CD14-positive monocyte (primary cell): ENCODE measurements around the gene CTNNA3. TPM values are rescaled to one million over a fixed set of nuclear protein-coding genes. Genes with fewer than 3 reads are reported as not detected.

Experiments used
- DNase-seq, 3 donors: peaks; one replicate each; pipeline ENCODE4 v3.0.0-alpha.2; 2011 to 2022
- H2AFZ ChIP-seq: 2 replicates; pipeline ENCODE4 v1.6.0; 2012; ENCODE audit warnings: mild to moderate bottlenecking, low read depth, low read length, inconsistent platforms; ENCODE audit not compliant: insufficient read depth, poor library complexity, severe bottlenecking
- H3K27ac ChIP-seq, 2 donors: 1 replicate in 1 of 2; 2 replicates in 1 of 2; pipeline ENCODE4 v1.5.1; 2012 to 2013; ENCODE audit warnings: low read length in 2 of 2, control low read depth in 1 of 2, inconsistent platforms in 1 of 2, low read depth in 1 of 2, mild to moderate bottlenecking in 1 of 2
- H3K27me3 ChIP-seq, 2 donors: one replicate each; pipeline versions ENCODE4 v1.6.0 to v1.6.1; 2011 to 2013; ENCODE audit warnings: low read length in 2 of 2; ENCODE audit not compliant: control insufficient read depth in 2 of 2, insufficient read depth in 2 of 2
- H3K36me3 ChIP-seq, 2 donors: replicated peaks in 1 of 2; 1 replicate in 1 of 2; 2 replicates in 1 of 2; pipeline versions ENCODE4 v1.5.1 to v1.6.1; 2012 to 2013; ENCODE audit warnings: low read length in 2 of 2, control low read depth in 1 of 2, inconsistent platforms in 1 of 2, mild to moderate bottlenecking in 1 of 2; ENCODE audit not compliant: insufficient read depth in 2 of 2, control insufficient read depth in 1 of 2
- H3K4me1 ChIP-seq, 2 donors: 1 replicate in 1 of 2; 2 replicates in 1 of 2; pipeline versions ENCODE4 v1.5.1 to v1.6.1; 2012 to 2013; ENCODE audit warnings: low read length in 2 of 2, control low read depth in 1 of 2, inconsistent platforms in 1 of 2, mild to moderate bottlenecking in 1 of 2, moderate library complexity in 1 of 2; ENCODE audit not compliant: insufficient read depth in 2 of 2, control insufficient read depth in 1 of 2
- H3K4me2 ChIP-seq: replicated peaks from 2 replicates; pipeline ENCODE3; 2012; ENCODE audit warnings: low read length, moderate library complexity, mild to moderate bottlenecking; ENCODE audit not compliant: poor library complexity, severe bottlenecking; ENCODE audit errors: extremely low read depth
- H3K4me3 ChIP-seq, 3 experiments: fragments of 200-600 bp in 1 of 3; sonication (generic) in 1 of 3; replicated peaks in 1 of 3; 1 replicate in 2 of 3; 2 replicates in 1 of 3; pipeline ENCODE4 v1.5.1; 2011 to 2013; ENCODE audit warnings: low read length in 3 of 3, mild to moderate bottlenecking in 3 of 3, control low read depth in 2 of 3, low read depth in 2 of 3, inconsistent platforms in 1 of 3, moderate library complexity in 1 of 3
- H3K79me2 ChIP-seq: 2 replicates; pipeline ENCODE4 v1.6.0; 2012; ENCODE audit warnings: mild to moderate bottlenecking, control low read depth, inconsistent platforms, low read length, moderate library complexity; ENCODE audit not compliant: insufficient read depth
- H3K9ac ChIP-seq: 2 replicates; pipeline ENCODE4 v1.6.0; 2017; ENCODE audit warnings: low read length, mild to moderate bottlenecking; ENCODE audit not compliant: insufficient read depth, poor library complexity, severe bottlenecking
- H3K9me3 ChIP-seq, 2 donors: replicated peaks in 1 of 2; 1 replicate in 1 of 2; 2 replicates in 1 of 2; pipeline versions ENCODE4 v1.5.1 to v1.6.1; 2012 to 2013; ENCODE audit warnings: low read length in 2 of 2, control low read depth in 1 of 2; ENCODE audit not compliant: control insufficient read depth in 1 of 2, insufficient read depth in 1 of 2
- H4K20me1 ChIP-seq: 2 replicates; pipeline ENCODE4 v1.6.0; 2012; ENCODE audit warnings: mild to moderate bottlenecking, low read length, control low read depth, moderate library complexity; ENCODE audit not compliant: insufficient read depth
- H3K27ac Mint-ChIP-seq, 7 donors: one replicate each; pipeline ENCODE4 v1.8.0; 2020; ENCODE audit warnings: mild to moderate bottlenecking in 7 of 7, mixed read lengths in 7 of 7, moderate library complexity in 6 of 7, inconsistent platforms in 2 of 7
- H3K27me3 Mint-ChIP-seq, 3 donors: one replicate each; pipeline ENCODE4 v1.8.0; 2021 to 2022; ENCODE audit warnings: low read depth in 3 of 3, mild to moderate bottlenecking in 3 of 3, mixed read lengths in 3 of 3, moderate library complexity in 3 of 3, inconsistent platforms in 1 of 3
- H3K36me3 Mint-ChIP-seq, 2 donors: one replicate each; pipeline ENCODE4 v1.8.0; 2020; ENCODE audit warnings: mixed read lengths in 2 of 2, inconsistent platforms in 1 of 2, mild to moderate bottlenecking in 1 of 2
- H3K4me1 Mint-ChIP-seq: one replicate; pipeline ENCODE4 v1.8.0; 2020; ENCODE audit warnings: mild to moderate bottlenecking, mixed read lengths
- H3K4me3 Mint-ChIP-seq, 2 donors: one replicate each; pipeline ENCODE4 v1.8.0; 2020; ENCODE audit warnings: mild to moderate bottlenecking in 2 of 2, mixed read lengths in 2 of 2, moderate library complexity in 1 of 2
- H3K9me3 Mint-ChIP-seq, 7 donors: one replicate each; pipeline ENCODE4 v1.8.0; 2020 to 2022; ENCODE audit warnings: mixed read lengths in 7 of 7, mild to moderate bottlenecking in 6 of 7, moderate library complexity in 6 of 7, inconsistent platforms in 2 of 7
- WGBS: methylation state at CpG from one replicate; pipeline ENCODE4 v1.1.5; 2013; ENCODE audit warnings: missing lambda C conversion rate; ENCODE audit not compliant: insufficient coverage; 5-methylcytosine and 5-hydroxymethylcytosine counted together
- intact Hi-C, 2 donors: fragments of 100-400 bp; cut with micrococcal nuclease; formaldehyde crosslinking; loops; one replicate each; pipeline versions ENCODE4 v1.15.0 to v1.15.1; 2023
- polyA plus RNA-seq, 3 donors: library from polyadenylated mRNA; depleted of rRNA in 1 of 3; unstranded in 2 of 3; stranded (reverse) in 1 of 3; fragments of 300-500 nt in 2 of 3; fragments of >200 nt in 1 of 3; fragmentation: Illumina TruSeq in 2 of 3; gene quantifications; 1 replicate in 2 of 3; 2 replicates in 1 of 3; pipeline ENCODE4 v1.2.3, GENCODE V29; 2012 to 2021
- TF ChIP-seq, protein P1 (sequence below): fragments of 200-600 bp; IDR thresholded peaks from one replicate; pipeline ENCODE4 v1.8.0; 2022; ENCODE audit warnings: antibody characterized with exemption, mild to moderate bottlenecking

CTNNA3 gene
- polyA plus RNA-seq, 3 donors = not detected

GRCh38 chr10:67297637-67298181, 398.3 kb downstream of the CTNNA3 start:
- Mint-ChIP-seq H3K4me3 (no peak overlapping the region), H3K4me1 (no peaks in the 10 kb centered on the region), H3K27ac (no peak overlapping the region), H3K36me3 (no peaks in the 10 kb centered on the region), H3K9me3 (peaks cover 0 to 3% (median 2%) of the 10 kb centered on the region in 7 donors), H3K27me3 (peaks cover 0 to 2% (median 0%) of the 10 kb centered on the region in 3 donors)
- H3K27me3 ChIP-seq = no peaks in the 10 kb centered on the region
- H3K9ac ChIP-seq = no peak overlapping the region
- no peaks in the 10 kb centered on the region for H3K36me3 ChIP-seq
- 93% methylated on average over 2 of the region's 4 CpGs for WGBS
- TF ChIP-seq, protein P1, sequence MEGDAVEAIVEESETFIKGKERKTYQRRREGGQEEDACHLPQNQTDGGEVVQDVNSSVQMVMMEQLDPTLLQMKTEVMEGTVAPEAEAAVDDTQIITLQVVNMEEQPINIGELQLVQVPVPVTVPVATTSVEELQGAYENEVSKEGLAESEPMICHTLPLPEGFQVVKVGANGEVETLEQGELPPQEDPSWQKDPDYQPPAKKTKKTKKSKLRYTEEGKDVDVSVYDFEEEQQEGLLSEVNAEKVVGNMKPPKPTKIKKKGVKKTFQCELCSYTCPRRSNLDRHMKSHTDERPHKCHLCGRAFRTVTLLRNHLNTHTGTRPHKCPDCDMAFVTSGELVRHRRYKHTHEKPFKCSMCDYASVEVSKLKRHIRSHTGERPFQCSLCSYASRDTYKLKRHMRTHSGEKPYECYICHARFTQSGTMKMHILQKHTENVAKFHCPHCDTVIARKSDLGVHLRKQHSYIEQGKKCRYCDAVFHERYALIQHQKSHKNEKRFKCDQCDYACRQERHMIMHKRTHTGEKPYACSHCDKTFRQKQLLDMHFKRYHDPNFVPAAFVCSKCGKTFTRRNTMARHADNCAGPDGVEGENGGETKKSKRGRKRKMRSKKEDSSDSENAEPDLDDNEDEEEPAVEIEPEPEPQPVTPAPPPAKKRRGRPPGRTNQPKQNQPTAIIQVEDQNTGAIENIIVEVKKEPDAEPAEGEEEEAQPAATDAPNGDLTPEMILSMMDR = no peak
- H3K27ac ChIP-seq = no peak overlapping the region
- H4K20me1 ChIP-seq = no peaks in the 10 kb centered on the region
- no peak overlapping the region for H2AFZ ChIP-seq
- no peak overlapping the region for H3K4me2 ChIP-seq
- intact Hi-C loops = no loop called here
- no peaks in the 10 kb centered on the region for H3K9me3 ChIP-seq
- H3K79me2 ChIP-seq = no peaks in the 10 kb centered on the region
- DNase-seq = no peak
- no peak overlapping the region for H3K4me3 ChIP-seq
- H3K4me1 ChIP-seq = no peaks in the 10 kb centered on the region

DNA sequence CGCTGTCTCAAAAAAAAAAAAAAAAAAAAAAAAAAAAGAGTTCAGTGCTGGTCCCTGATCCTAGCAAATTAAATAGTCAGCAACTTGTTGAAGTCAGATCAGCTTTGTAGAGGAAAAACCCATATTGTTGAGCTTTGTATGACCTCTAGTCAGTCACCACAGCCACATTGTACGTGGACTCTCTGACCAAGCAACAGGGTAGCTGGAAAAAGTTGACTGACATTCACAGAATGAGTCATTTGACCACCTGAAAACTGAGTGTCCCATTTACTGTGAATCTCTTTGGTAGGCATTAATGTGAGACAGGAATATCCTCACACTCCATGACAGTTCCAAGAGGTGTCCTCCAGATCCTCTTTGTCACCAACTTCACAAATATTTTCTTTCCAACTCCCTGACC, 399.1 kb downstream of the CTNNA3 start:
- H3K4me1 Mint-ChIP-seq = no peaks in the 10 kb centered on the region
- Histone ChIP-seq H3K27ac (no peak overlapping the region), H3K79me2 (no peaks in the 10 kb centered on the region), H3K4me2 (no peak overlapping the region), H3K4me3 (no peak overlapping the region), H3K4me1 (no peaks in the 10 kb centered on the region), H3K27me3 (no peaks in the 10 kb centered on the region), H2AFZ (no peak overlapping the region), H3K36me3 (no peaks in the 10 kb centered on the region), H3K9me3 (no peaks in the 10 kb centered on the region), H3K9ac (no peak overlapping the region), H4K20me1 (no peaks in the 10 kb centered on the region)
- intact Hi-C loops = no loop called here
- H3K9me3 Mint-ChIP-seq = peaks cover 0 to 3% (median 2%) of the 10 kb centered on the region in 7 donors
- no peak overlapping the region for H3K4me3 Mint-ChIP-seq
- no peak for DNase-seq
- H3K36me3 Mint-ChIP-seq = no peaks in the 10 kb centered on the region
- no peak overlapping the region for H3K27ac Mint-ChIP-seq
- no CpG with 5 or more reads among the region's 2 CpGs for WGBS
- TF ChIP-seq, protein P1 = no peak
- peaks cover 0 to 2% (median 0%) of the 10 kb centered on the region in 3 donors for H3K27me3 Mint-ChIP-seq
